Tibial nerve (tissue), 3 donors: ENCODE measurements around the gene PHKG1.

Source experiments
- POLR2A ChIP-seq, 2 donors: fragments of 450-650 bp; IDR thresholded peaks; one replicate each; pipeline ENCODE4 v1.6.1; 2017; ENCODE audit warnings: antibody characterized with exemption in 2 of 2, mild to moderate bottlenecking in 2 of 2, moderate library complexity in 2 of 2
- TF ChIP-seq, protein P1 (sequence below), 5 experiments: fragments of 200-600 bp in 3 of 5; fragments of 450-650 bp in 2 of 5; sonication (generic) in 3 of 5; IDR thresholded peaks; one replicate each; pipeline ENCODE4 v1.5.1; 2016 to 2019; ENCODE audit warnings: antibody characterized with exemption in 5 of 5, mild to moderate bottlenecking in 3 of 5, moderate library complexity in 2 of 5

DNA sequence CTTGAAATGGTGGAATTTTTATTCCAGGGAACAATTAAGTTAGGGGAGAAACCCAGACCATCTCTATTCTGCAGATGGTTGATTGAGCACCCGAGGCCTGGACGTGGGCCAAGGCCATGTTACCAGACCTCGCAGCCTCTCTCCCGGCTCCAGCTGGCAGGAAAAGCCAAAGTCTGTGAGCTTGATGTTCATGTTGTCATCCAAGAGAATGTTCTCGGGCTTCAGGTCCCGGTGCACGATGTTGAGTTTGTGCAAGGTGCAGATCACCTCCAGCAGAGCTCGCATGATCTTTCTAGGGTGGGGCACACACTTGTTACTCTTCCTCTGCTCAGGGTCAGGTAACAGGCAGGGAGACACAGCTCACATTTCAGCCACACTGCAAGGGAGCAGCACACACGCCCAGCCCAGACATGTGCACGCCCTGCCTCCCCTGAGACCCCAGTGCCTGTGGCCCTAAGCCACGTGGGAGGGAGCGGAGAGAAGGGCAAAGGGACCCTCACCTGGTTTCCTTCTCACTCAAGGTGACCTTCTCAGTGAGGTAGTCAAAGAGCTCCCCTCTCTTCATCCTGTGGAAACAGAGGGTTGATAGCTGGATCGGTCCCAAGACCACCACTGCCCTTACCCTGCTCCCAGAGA, 9.5 kb downstream of the PHKG1 start:
- TF ChIP-seq, protein P1, sequence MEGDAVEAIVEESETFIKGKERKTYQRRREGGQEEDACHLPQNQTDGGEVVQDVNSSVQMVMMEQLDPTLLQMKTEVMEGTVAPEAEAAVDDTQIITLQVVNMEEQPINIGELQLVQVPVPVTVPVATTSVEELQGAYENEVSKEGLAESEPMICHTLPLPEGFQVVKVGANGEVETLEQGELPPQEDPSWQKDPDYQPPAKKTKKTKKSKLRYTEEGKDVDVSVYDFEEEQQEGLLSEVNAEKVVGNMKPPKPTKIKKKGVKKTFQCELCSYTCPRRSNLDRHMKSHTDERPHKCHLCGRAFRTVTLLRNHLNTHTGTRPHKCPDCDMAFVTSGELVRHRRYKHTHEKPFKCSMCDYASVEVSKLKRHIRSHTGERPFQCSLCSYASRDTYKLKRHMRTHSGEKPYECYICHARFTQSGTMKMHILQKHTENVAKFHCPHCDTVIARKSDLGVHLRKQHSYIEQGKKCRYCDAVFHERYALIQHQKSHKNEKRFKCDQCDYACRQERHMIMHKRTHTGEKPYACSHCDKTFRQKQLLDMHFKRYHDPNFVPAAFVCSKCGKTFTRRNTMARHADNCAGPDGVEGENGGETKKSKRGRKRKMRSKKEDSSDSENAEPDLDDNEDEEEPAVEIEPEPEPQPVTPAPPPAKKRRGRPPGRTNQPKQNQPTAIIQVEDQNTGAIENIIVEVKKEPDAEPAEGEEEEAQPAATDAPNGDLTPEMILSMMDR (IDR thresholded peaks at IDR 0.05): no peak
- TF ChIP-seq POLR2A (IDR thresholded peaks at IDR 0.05): no peak
